OCI-LY7 (cell line): Measurements from ENCODE around the gene CHST10.

Experiments used
- CTCF ChIP-seq: fragments of 200-600 bp; sonication (generic); conservative IDR thresholded peaks from 2 replicates; pipeline ENCODE4 v1.5.1; 2014; ENCODE audit warnings: mild to moderate bottlenecking, antibody characterized with exemption, low read length, moderate library complexity, mixed read lengths
- EZH2phosphoT487 ChIP-seq: fragments of 200-600 bp; sonication (generic); IDR thresholded peaks from 2 replicates; pipeline ENCODE4 v1.6.1; 2018; ENCODE audit warnings: low read depth, borderline replicate concordance, mild to moderate bottlenecking, mixed run types, antibody characterized with exemption, low read length, moderate library complexity, mixed read lengths

- no peak for TF ChIP-seq CTCF
- no peak for TF ChIP-seq EZH2phosphoT487
These were observed 13.7 kb downstream of the CHST10 start for GRCh38 chr2:100403722-100404121.
